ENCODE data around the gene ARHGAP31.
"Not testable (repeated sequence)": the region's sequence is repeated elsewhere in the genome, so short reads cannot be mapped to it uniquely, and the experiment has no call there.

Gene ARHGAP31

DNA sequence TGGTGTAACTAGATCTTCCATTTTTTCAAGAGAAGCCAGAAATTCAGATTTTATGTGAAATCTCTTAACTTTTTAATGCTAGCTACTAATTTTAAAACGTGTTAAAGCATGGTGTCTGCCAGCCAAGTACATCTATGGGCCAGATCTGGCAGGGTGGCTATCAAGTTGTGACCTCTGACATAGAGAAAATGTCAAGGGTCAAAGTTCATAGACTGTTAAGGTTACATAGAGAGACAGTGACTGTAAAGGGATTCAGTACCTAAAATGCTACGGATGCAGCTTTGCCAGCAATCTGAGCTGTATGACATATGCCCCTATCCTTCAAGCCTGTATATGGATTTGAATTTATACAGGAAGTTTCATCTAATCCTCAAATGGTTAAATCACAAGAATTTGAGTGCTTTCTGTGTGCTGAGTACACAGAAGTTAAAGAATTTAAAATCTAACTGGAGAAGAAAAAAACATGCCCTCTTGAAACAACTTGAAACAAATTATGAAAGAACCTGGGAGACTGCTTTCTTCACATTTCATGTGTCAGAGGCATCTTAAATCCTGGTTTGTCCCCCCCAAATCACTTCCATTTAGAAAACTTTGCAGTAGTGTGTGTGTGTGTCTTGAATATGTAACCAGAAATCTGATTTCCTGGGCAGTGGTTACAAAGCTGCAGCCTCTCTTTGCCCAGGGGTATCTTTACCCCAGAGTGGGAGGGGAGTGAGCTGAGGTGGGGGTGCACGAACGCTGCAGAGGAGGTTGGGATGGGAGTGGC lies 895 bp upstream of the ARHGAP31 start:
- peak overlapping the region; percentile 75 for H3K4me3 ChIP-seq (ENCODE audit: low read depth, low read length)
- no peak for DNase-seq (ENCODE audit: low read depth)

DNA sequence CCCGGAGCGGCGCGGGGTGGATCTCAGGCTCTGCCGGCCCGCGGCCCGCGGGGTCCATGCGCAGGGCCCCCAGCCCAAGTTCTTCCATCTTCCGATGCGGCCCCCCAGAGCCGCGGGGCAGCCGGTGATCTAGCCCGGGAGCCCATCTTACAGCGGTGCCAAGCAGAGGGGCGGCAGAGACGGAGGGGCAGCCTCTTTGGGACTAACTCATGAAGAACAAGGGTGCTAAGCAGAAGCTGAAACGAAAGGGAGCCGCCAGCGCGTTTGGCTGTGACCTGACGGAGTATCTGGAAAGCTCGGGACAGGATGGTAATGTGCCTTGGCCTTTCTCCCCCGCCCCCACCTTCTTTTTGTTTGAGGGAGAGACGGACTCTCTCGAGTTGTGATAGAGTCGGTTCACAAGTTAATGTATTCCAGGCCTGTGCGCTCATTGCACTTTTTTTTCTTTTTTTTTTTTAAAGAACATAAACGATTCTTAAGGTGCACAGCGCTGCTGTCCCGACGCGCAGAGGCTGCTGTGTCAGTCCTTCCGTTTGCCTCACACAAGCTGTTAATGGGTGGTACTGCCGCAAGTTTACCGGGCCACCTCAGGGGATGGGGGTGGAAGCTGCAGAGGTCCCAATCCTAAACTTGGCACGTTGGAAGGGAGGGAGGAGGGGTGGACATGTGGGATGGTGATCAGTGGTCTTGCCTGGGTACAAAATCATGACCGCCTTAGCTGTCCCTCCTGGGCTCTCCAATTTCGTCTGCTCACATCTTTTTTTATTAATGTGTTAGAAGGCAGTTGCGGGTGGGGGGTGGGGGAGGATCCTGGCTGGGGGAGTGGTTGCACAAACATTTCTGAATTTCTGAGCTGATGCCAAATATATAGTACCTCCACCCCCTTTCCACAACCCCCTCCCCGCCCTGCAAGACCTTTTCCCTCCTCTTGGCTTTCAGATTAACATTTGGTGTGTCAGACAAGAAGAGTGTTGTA lies 801 bp downstream of the ARHGAP31 start:
- no peak for DNase-seq (ENCODE audit: low read depth)
- peak overlapping the region; percentile 75 for H3K4me3 ChIP-seq (ENCODE audit: low read depth, low read length)

DNA sequence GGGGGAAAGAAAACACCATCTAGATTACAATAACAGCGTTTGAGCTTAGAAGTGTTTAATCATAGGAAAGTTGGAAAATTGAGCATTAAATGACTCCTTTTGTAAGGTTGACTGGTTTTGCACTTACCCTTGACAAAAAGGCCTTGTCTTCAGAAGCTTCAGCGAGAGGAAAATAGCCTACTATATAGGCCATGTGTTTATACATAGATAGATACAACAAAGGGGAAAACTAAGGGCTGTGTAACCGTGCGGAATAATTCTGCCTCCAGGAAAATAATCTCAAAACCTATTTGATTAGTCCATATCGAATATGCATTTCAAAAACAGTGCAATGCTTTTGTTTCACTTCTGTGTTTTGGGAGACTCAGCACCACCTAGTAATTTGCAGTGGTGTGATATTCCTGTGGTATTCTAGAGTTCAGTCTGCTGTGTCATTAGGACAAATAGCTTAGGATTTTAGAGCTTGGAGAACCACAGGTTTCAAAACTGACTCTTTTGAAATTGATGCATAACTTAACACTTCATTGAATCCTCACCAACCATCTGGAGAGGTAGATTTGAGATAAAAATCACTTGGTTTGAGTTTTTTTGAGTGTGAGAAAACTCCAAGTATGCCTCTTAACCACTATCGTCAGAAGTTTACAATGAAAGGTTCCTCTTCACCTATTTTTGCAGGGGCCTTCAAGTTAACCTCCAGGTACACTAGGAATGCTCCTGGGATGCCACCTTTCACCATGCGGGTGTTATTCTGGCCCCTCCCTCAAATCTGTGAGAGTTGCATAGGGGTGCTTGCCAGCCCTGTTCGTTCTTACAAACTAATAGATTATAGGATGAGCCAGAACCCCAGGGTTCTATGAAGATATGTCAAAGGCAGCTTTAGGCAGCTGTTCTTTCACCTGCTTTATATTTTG lies 1.9 kb downstream of the ARHGAP31 start:
- no peak for DNase-seq (ENCODE audit: low read depth)
- H3K4me3 ChIP-seq (ENCODE audit: low read depth, low read length) = peak overlapping the region; percentile 75

DNA sequence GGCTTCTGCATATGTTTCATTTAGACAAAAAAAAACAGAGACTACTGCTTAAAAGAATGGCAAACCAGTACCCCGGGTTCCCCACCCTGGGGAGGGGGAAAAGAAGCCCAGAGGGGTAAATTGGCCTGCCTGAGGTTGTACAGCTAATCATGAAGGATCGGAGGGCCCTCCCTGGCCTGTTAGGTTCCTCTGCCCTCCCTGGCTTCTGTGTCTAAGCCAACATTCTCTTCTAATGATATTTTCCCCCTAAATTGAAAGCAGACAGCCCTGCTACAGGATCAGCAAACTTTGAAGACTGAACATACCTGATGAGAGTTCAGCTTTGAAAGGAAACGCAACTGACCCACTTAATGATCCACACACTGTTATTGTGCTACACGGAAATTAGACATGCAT lies 2.5 kb downstream of the ARHGAP31 start:
- DNase-seq (ENCODE audit: low read depth) = no peak
- peak overlapping the region; percentile 75 for H3K4me3 ChIP-seq (ENCODE audit: low read depth, low read length)

DNA sequence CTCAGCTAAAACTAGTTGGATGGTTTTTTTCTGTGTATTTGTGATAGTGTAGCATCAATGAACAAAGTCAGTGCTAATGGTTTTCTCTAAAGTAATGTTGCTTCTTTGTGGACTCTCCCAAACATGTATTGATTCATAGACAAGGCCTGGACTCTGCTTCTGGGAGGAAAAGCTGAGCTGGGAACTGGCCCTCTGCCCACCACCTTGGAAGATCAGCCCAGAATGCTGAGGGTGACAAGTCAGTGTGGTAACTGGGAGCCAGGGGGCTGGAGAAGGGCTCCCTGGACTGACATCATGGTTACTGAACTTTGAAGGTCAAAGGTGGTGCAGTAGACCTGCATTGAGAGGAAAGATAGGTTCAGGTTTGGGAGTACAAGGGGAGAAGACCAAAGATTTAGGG lies 3.0 kb downstream of the ARHGAP31 start:
- no peak for DNase-seq (ENCODE audit: low read depth)
- no peak overlapping the region for H3K4me3 ChIP-seq (ENCODE audit: low read depth, low read length)

DNA sequence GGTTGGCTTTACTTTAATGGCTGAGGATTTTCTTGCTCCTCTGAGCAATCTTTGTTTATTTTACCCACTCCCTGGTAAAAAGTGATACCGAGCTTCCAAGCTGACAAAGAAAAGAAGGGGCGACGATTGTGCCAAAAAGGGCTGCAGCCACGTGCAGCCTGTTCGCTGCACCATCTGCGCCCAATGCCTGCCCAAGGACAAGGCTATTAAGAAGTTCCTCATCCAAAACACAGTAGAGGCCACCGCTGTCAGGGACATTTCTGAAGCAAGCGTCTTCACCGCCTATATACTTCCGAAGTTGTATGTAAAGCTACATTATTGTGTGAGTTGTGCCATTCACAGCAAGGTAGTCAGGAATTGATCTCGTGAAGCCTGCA lies 4.4 kb downstream of the ARHGAP31 start:
- no peak overlapping the region for H3K4me3 ChIP-seq (ENCODE audit: low read depth, low read length)
- DNase-seq (ENCODE audit: low read depth) = no peak

DNA sequence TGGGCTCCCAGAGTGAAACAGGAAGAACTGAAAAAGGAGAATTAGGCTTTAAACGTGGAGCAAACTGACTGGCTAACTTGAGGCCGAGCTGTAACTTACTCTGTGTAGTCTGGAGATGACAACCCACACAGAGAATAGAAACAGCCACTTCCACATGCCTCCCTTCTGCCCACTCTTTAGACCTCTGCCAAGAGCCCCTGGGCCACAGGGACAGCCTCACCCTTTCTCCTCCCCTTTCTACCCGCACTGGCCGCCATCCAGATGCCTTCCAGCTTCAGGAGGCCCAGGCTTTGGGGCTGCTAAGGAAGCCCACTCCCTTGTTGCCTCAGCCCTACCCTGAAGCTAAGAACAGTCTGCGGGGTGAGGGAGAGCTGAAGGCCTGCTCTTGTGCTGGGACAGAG lies 6.8 kb downstream of the ARHGAP31 start:
- no peak for DNase-seq (ENCODE audit: low read depth)
- H3K4me3 ChIP-seq (ENCODE audit: low read depth, low read length) = no peak overlapping the region

DNA sequence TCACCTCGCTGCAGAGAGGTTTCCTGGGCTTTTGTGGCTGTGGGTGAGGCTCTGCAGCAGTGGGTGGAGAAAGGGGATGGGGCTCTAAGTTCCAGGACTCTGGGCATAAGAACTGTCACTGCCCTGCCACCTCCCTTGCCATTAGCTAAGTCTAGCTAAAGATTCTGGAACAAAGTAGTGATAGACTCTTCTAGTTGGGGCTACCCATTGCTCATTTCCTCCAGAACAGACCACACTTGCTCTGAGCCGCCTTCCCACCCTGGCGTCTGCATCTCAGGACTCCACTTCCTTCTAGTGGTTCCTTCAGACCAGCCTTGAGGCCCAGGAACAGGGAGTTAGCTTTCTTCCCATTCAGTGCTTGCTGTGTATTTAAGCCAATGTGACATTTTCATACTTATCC lies 7.5 kb downstream of the ARHGAP31 start:
- H3K4me3 ChIP-seq (ENCODE audit: low read depth, low read length) = no peak overlapping the region
- DNase-seq (ENCODE audit: low read depth) = no peak

DNA sequence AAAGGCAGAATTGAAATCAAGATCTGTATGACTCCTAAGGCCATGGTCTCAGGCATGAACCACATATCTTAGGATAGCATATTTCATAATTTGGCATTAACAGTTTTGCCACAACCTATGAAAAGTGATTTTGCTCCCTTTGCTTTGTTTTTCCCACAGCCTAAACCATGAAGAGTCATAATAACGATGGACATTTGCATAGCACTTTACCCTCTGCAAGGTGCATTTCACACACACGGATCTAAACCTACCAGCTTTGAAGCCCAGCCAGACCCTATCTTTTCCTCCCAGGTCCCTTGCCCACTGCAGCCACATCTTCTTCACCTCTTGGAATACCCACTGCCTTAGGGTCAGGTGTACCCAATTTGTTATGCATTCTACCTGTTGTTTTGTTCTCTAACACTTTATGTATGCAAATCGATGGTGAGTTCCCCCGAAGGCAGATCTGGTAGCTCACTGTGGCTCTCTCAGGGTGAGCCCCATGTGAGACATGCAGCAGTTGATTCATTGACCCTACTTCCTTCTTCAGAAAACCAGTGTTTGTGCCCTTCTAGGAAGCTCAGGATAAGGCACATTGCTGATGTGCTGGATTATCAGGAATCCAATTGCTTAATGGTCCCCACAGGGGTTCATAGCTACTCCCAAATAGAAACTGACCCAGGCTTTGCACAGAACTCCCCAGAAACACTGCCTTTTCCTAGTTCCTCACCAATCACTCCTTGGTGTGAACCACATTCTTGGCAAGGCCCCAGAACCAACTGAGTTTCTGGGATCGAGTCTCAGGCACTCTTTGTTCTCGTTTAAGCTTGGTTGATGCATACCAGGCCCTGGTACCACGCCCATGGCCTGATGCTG lies 8.7 kb downstream of the ARHGAP31 start:
- no peak for DNase-seq (ENCODE audit: low read depth)
- no peak overlapping the region for H3K4me3 ChIP-seq (ENCODE audit: low read depth, low read length)

DNA sequence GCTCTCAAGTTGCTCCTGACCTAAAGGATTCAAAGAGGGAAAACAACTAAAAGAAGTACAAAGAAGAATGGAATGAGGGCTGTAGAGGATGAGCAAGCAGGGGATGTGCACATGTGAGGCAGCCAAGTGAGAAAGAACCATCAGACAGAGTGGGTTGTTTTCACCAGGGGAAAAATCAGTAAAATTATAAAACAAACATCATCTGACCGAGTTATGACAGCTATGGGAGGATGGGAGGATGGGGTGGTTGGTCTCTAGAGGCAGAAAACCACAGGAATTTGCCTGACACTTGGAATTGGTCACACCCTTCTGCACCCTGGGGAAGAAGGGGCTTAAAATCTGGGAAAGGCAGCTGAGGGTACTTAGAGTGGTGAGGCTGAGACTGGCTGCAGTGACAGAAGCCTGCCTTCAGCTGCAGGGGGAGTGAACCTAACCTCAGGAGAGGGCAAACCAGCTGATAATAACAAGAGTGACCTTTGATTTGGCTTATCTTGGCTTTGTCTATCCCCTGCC lies 10.1 kb downstream of the ARHGAP31 start:
- DNase-seq (ENCODE audit: low read depth) = no peak
- no peak overlapping the region for H3K4me3 ChIP-seq (ENCODE audit: low read depth, low read length)

DNA sequence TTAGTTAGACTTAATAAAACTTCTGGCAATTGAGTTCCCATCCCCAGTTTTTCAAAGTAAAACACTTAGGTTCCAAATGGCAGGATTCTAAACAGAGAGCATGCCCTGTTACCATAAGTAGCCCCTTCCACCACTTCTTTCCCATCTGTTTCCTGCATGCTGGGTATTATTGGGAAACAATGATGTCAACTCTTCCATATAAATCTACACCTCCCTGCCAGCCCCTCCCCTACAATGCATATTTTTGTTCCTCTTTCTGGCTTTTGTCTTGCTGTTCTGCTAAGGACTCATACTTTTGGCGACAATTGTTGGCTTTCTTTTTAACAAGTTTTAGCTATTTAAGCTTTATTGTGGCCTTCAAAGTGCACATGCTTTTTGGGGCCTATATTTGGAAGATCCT lies 11.1 kb downstream of the ARHGAP31 start:
- H3K4me3 ChIP-seq (ENCODE audit: low read depth, low read length) = no peak overlapping the region
- no peak for DNase-seq (ENCODE audit: low read depth)

DNA sequence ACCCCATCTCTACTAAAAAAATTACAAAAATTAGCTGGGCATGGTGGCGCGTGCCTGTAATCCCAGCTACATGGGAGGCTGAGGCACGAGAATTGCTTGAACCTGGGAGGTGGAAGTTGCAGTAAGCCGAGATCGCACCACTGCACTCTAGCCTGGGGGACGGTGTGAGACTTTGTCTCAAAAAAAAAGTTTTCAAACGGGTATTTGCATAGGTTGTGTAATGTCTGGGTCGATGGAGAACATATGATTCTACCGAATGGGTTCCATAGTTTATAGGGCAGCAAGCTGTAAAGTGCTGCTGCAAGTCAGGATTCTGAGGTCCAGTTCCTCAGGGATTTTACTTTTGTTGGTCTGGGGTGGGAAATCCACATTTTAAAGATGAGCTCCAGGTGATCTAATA lies 12.2 kb downstream of the ARHGAP31 start:
- not testable (repeated sequence) for DNase-seq (ENCODE audit: low read depth); H3K4me3 ChIP-seq (ENCODE audit: low read depth, low read length)

DNA sequence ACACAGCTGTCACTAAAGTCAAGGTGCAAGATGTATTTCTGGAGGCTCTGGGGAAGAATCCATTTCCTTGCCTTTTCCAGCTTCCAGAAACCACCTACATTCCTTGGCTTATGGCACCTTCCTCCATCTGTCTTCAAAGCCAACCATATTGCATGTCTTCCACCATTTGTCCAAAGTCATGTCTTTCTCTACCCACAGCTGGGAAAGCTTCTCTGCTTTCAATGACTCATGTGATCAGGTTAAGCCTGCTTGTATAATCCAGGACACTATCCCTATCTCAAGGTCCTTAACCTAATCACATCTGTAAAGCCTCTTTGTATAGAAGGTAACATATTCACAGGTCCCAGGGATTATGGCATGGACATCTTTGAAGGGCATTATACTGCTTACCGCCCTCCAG lies 14.2 kb downstream of the ARHGAP31 start:
- no peak for DNase-seq (ENCODE audit: low read depth)
- H3K4me3 ChIP-seq (ENCODE audit: low read depth, low read length) = no peak overlapping the region

DNA sequence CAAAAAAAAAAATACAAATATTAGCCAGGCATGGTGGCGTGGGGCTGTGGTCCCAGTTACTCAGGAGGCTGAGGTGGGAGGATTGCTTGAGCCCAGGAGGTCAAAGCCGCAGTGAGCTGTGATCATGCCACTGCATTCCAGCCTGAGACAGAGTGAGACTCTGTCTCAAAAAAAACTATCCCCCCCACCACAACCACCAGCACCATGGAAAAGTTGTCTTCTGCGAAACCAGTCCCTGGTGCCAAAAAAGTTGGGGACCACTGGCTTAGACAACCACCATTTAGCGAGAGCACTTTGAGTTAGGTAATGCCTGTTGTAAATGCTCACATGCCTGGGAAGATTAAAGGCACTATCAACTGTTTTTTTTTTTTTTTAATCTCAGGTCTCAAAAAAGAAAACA lies 15.4 kb downstream of the ARHGAP31 start:
- DNase-seq (ENCODE audit: low read depth) = no peak
- no peak overlapping the region for H3K4me3 ChIP-seq (ENCODE audit: low read depth, low read length)

DNA sequence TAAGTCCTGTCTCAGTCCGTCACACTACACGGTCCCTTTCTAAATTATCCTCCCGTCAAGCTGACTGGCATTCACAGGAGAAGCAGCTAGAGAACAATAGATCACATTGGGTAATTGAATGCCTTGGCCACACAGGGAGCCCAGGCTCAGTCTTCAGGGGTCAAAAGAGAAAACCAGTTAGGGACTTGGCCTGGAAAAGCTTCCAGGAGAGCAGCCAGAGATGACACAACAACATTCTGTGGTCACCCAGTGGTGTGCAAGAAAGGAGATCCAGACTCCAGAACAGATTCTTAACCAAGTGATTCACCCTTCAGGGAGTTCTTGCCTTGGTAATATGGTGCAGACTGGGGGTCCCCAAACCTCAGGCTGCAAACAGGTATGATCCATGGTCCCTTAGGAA lies 15.9 kb downstream of the ARHGAP31 start:
- peak; percentile 98 for DNase-seq (ENCODE audit: low read depth)
- no peak overlapping the region for H3K4me3 ChIP-seq (ENCODE audit: low read depth, low read length)

DNA sequence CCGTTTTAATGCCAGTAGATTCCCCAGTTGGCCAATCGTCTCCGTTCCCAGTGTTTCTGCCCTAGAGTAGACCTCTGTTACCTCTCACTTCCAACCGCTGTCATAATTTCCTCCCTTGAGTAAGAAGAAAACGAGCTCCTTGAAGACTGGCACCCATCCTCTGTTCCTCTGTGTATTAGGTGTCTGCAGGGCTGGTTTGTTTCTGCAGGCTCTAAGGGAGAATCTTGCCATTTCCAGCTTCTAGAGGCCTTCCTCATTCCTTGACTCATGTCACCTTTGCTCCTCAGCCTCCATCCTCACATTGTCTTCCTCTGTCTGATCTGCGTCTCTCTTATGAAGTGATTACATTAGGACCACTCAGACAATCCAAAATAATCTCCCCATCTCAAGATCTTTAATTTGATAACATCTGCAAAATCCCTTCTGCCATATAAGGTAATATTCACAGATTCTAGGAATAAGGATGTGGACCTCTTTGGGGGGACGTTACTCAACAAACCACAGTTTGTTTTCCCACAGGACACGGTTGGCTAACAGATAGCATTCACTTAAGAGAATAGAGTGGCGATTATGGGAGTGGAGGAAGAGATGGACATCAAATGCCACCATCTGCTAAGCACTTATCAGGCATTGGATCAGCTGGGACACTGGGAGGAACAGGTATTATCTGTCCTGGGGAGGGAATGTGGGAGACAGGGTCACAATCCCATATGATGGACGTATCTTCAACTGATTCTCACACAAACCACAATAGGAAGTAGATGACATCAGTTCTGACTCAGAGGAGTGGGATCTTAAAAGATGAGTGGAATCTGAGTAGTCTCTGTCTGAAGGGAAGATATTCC lies 17.1 kb downstream of the ARHGAP31 start:
- DNase-seq (ENCODE audit: low read depth) = peak; percentile 92
- no peak overlapping the region for H3K4me3 ChIP-seq (ENCODE audit: low read depth, low read length)

DNA sequence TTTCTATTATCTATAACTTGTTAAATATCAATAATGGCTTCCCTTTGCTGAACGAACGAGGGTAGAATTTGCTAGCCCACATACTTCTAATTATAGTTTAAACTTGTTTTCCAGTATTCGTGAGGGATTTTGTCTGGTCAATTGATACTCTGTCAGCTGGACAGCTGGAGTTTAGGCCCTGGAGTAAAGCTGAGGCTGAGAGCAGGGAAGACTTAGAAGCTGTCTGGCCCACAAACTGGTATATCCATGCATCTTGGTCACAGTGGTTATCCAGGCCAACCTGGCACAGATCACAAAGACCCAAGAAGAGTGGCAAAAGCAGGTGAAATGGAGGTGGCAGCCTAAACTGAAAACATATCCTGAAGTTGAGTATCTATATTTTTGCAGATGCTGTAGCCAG lies 19.3 kb downstream of the ARHGAP31 start:
- no peak for DNase-seq (ENCODE audit: low read depth)
- no peak overlapping the region for H3K4me3 ChIP-seq (ENCODE audit: low read depth, low read length)

DNA sequence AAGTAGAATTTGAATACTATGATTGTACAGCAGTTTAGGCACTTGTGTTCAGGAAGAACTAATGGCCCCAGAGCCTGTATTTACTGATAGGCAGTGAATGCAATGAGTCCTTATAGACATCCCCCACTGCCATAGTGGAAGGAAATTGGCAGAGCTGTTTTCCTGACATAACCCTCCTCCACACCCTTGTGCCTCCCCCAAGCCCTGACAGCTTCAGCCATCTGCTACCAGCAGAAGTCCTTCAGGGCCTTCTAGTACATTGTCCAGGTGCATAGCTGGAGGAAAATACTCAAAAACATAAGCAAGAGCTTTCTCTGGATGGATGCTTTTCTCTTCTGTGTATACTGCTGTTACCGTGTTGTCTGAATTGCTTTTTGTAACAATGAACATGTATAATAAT lies 20.6 kb downstream of the ARHGAP31 start:
- no peak overlapping the region for H3K4me3 ChIP-seq (ENCODE audit: low read depth, low read length)
- no peak for DNase-seq (ENCODE audit: low read depth)

Data from skeletal muscle cell (primary cell).